ENCODE results near the gene ABCC1.

The ABCC1 gene

GRCh38 chr16:16111639-16112038 is 162.2 kb downstream of the ABCC1 start:
- H3K27me3 ChIP-seq (ENCODE audit: control insufficient read depth, low read length): no peaks in the 10 kb centered on the region
- H3K4me3 ChIP-seq (ENCODE audit: low read length): no peak overlapping the region
- TF ChIP-seq EZH2phosphoT487 (IDR thresholded peaks at IDR 0.05; ENCODE audit: borderline replicate concordance, low read length): no peak
- TF ChIP-seq CTCF (IDR thresholded peaks at IDR 0.05; ENCODE audit: low read depth, low read length, poor library complexity, severe bottlenecking): no peak
- H3K36me3 ChIP-seq (ENCODE audit: control insufficient read depth, low read length): peaks cover 62% of the 10 kb centered on the region
- H3F3A ChIP-seq (ENCODE audit: control insufficient read depth, insufficient read depth): peaks cover 8% of the 10 kb centered on the region
- peaks cover 22% of the 10 kb centered on the region for H3K4me1 ChIP-seq (ENCODE audit: control insufficient read depth, low read length)
- H4K20me1 ChIP-seq (ENCODE audit: control insufficient read depth, insufficient read depth, low read depth, low read length): no peaks in the 10 kb centered on the region
- no peaks in the 10 kb centered on the region for H3K9me2 ChIP-seq (replicated peaks; ENCODE audit: control insufficient read depth, low read length)
- no peak overlapping the region for H3K4me2 ChIP-seq (ENCODE audit: low read length)
- H3K9me3 ChIP-seq (ENCODE audit: control insufficient read depth, insufficient read depth, low read length): no peaks in the 10 kb centered on the region
- no peak overlapping the region for H3K27ac ChIP-seq (ENCODE audit: low read depth, low read length)
- H3K79me2 ChIP-seq (ENCODE audit: control insufficient read depth, low read length): no peaks in the 10 kb centered on the region

DNA sequence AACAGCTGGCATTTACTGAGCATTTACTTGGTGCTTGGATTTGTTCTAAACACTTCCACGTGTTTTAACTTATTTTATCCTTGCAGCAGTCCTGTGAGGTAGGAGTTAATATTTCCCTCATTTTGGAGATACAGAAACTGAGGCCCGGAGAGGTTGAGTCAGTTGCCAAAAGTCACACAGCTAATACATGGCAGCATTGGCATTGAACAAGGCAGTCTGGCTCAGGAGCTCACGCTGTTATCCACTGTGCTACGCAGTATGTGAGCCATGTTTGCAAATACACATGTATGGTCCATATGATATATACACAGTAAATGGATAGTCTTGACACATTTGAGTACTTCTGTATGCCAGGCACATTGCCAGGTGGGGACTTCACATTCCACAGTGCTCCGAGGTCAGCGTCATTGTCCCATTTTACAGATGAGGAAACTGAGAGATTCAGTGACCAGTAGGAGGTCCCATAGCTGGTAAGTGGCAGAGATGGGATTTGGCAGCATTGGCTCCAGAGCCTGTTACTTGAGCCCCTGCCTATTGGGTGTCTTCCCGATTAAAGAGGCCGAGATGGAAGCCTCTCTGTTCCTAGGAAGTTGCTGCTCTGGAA is 163.1 kb downstream of the ABCC1 start:
- H3K79me2 ChIP-seq (ENCODE audit: control insufficient read depth, low read length): no peaks in the 10 kb centered on the region
- H3F3A ChIP-seq (ENCODE audit: control insufficient read depth, insufficient read depth): peaks cover 4% of the 10 kb centered on the region; the same call in 1 of the 2 replicates
- no peak overlapping the region for H3K4me3 ChIP-seq (ENCODE audit: low read length)
- H3K4me2 ChIP-seq (ENCODE audit: low read length): no peak overlapping the region
- H4K20me1 ChIP-seq (ENCODE audit: control insufficient read depth, insufficient read depth, low read depth, low read length): no peaks in the 10 kb centered on the region
- H3K4me1 ChIP-seq (ENCODE audit: control insufficient read depth, low read length): peaks cover 13% of the 10 kb centered on the region
- H3K9me3 ChIP-seq (ENCODE audit: control insufficient read depth, insufficient read depth, low read length): no peaks in the 10 kb centered on the region; the same call in 1 of the 2 replicates
- peaks cover 68% of the 10 kb centered on the region for H3K36me3 ChIP-seq (ENCODE audit: control insufficient read depth, low read length)
- H3K27ac ChIP-seq (ENCODE audit: low read depth, low read length): no peak overlapping the region
- no peaks in the 10 kb centered on the region for H3K9me2 ChIP-seq (replicated peaks; ENCODE audit: control insufficient read depth, low read length)
- no peaks in the 10 kb centered on the region for H3K27me3 ChIP-seq (ENCODE audit: control insufficient read depth, low read length)
- TF ChIP-seq EZH2phosphoT487 (IDR thresholded peaks at IDR 0.05; ENCODE audit: borderline replicate concordance, low read length): no peak
- TF ChIP-seq CTCF (IDR thresholded peaks at IDR 0.05; ENCODE audit: low read depth, low read length, poor library complexity, severe bottlenecking): no peak

DNA sequence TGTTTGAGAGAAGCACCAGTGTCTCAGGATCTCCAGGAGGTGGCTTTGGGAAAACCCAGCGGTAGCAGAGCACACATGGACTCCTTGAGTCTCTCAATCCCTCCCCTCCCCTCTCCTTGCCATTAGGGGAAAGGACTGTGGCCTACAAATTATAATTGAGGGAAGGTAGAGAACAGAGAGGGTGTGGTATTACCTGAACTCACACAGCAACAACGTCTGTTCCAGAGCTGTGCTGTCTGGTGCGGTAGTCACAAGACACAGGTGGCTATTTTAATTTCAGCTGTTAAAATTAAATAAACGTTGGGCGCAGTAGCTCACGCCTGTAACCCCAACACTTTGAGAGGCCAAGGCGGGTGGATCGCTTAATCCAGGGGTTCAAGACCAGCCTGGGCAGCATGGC is 163.7 kb downstream of the ABCC1 start:
- H3K79me2 ChIP-seq (ENCODE audit: control insufficient read depth, low read length): no peaks in the 10 kb centered on the region
- no peak overlapping the region for H3K4me3 ChIP-seq (ENCODE audit: low read length)
- H3K27ac ChIP-seq (ENCODE audit: low read depth, low read length): no peak overlapping the region
- H3K4me1 ChIP-seq (ENCODE audit: control insufficient read depth, low read length): peaks cover 8% of the 10 kb centered on the region
- TF ChIP-seq EZH2phosphoT487 (IDR thresholded peaks at IDR 0.05; ENCODE audit: borderline replicate concordance, low read length) (no peak), CTCF (IDR thresholded peaks at IDR 0.05; ENCODE audit: low read depth, low read length, poor library complexity, severe bottlenecking) (no peak)
- peaks cover 4% of the 10 kb centered on the region; the same call in 1 of the 2 replicates for H3F3A ChIP-seq (ENCODE audit: control insufficient read depth, insufficient read depth)
- H3K36me3 ChIP-seq (ENCODE audit: control insufficient read depth, low read length): peaks cover 73% of the 10 kb centered on the region
- no peaks in the 10 kb centered on the region for H4K20me1 ChIP-seq (ENCODE audit: control insufficient read depth, insufficient read depth, low read depth, low read length)
- H3K9me2 ChIP-seq (replicated peaks; ENCODE audit: control insufficient read depth, low read length): no peaks in the 10 kb centered on the region
- H3K9me3 ChIP-seq (ENCODE audit: control insufficient read depth, insufficient read depth, low read length): no peaks in the 10 kb centered on the region; the same call in 1 of the 2 replicates
- no peak overlapping the region for H3K4me2 ChIP-seq (ENCODE audit: low read length)
- no peaks in the 10 kb centered on the region for H3K27me3 ChIP-seq (ENCODE audit: control insufficient read depth, low read length)

All from DOHH2 (cell line).